T-helper 2 cell treated with Interferon-gamma antibody and Interleukin-4, amounts not matched to agents 5 μg/mL and 100 μg/mL, for 36 hours (primary cell): Measurements from ENCODE around the gene CAMTA1.

Experiments
- DNase-seq: peaks from one replicate; pipeline ENCODE4 v3.0.0; 2021; ENCODE audit warnings: low spot score
- H3K27ac Mint-ChIP-seq: one replicate; pipeline ENCODE4 v1.8.0; 2021; ENCODE audit warnings: mild to moderate bottlenecking, mixed read lengths
- H3K27me3 Mint-ChIP-seq: one replicate; pipeline ENCODE4 v1.8.0; 2021; ENCODE audit warnings: low read depth, mixed read lengths
- H3K36me3 Mint-ChIP-seq: one replicate; pipeline ENCODE4 v1.8.0; 2021; ENCODE audit warnings: low read depth, mixed read lengths
- H3K4me1 Mint-ChIP-seq: one replicate; pipeline ENCODE4 v1.8.0; 2021; ENCODE audit warnings: low read depth, mixed read lengths
- H3K4me3 Mint-ChIP-seq: one replicate; pipeline ENCODE4 v1.8.0; 2022; ENCODE audit warnings: mild to moderate bottlenecking, moderate library complexity, mixed read lengths
- H3K9me3 Mint-ChIP-seq: one replicate; pipeline ENCODE4 v1.8.0; 2021; ENCODE audit warnings: mixed read lengths

The CAMTA1 gene

DNA sequence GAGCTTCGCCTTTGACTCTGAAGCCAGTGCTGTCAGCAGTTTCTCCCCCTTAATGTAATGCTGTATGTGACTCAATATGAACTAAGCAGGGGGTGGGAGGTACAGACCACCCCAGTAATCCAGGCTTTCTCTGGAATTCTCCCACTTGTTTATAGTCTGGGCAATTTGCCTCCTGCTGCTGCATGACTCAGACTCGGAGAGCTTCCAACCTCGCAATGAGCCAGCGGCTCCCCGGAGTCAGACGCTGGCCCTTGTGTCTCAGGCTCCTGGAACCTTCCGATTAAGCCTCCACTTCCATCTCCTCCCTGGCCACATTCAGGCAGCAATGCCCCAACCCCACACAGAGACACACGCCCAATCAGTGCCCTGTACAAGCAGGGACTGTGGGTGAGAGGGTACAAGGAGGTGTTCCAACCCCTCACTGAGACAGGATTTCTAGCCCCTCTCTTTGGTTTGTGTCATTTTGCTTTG, 514.1 kb downstream of the CAMTA1 start:
- Mint-ChIP-seq H3K4me1 (no peaks in the 10 kb centered on the region), H3K27me3 (peaks cover 6% of the 10 kb centered on the region), H3K9me3 (no peaks in the 10 kb centered on the region), H3K27ac (no peak overlapping the region), H3K36me3 (no peaks in the 10 kb centered on the region), H3K4me3 (no peak overlapping the region)
- no peak for DNase-seq

- Mint-ChIP-seq H3K4me3 (no peak overlapping the region), H3K27ac (no peak overlapping the region), H3K9me3 (no peaks in the 10 kb centered on the region), H3K36me3 (no peaks in the 10 kb centered on the region), H3K27me3 (peaks cover 6% of the 10 kb centered on the region), H3K4me1 (no peaks in the 10 kb centered on the region)
- no peak for DNase-seq
Measured at GRCh38 chr1:7299994-7300393, 514.7 kb downstream of the CAMTA1 start.

DNA sequence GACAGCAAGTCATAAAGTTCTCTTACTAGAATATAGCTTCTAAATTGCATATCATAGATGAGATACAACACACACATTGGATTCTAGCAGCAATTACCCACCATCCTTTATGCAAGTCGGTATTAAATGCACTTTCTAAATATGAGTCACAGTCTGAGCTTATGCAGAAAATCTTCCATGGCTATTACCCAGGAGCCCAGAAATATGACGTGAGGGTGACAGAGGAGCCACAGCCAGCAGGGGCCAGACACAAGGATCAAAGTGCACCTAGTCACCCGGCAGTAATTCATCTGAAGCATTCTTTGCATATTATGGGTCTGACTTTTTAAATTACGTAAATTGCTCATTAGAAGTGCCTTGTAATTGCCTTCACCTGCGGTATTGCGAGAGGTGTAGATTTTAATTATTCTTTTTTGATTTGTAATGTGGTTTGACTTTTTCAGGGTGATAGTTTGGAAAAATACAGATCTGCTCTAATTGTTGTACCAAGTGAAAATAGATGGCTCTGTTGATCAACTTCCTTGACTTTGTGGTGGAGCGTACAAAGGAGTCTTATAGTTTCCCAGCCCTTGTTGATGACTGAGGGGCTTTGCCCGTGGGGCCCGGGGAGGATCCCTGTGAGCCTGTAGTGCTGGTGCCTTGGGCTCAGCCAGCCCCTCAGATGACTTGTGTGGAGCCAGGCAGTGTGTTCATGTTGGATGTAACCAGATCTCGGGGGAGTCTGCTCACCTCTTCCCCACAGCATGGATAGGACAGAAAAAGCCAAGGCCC, 515.8 kb downstream of the CAMTA1 start:
- Mint-ChIP-seq H3K9me3 (no peaks in the 10 kb centered on the region), H3K4me3 (no peak overlapping the region), H3K36me3 (no peaks in the 10 kb centered on the region), H3K27me3 (peaks cover 6% of the 10 kb centered on the region), H3K4me1 (no peaks in the 10 kb centered on the region), H3K27ac (no peak overlapping the region)
- DNase-seq: no peak

DNA sequence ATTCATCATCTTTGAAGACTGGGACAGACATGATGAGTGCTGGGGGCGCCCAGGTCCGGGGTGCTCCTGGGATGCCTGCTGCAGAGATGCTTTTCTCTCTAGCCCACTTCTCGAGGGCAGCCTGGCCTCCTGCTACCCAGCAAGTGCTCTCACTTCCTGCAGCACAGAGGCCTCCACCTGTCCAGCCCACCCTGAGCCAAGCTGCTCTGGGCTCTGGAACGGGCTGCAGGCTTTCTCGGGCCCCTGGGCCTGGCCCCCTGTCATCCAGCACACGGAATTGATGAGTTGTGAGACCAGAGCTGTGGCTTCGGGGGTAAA, 516.4 kb downstream of the CAMTA1 start:
- no peak overlapping the region for H3K27ac Mint-ChIP-seq
- H3K4me1 Mint-ChIP-seq: no peaks in the 10 kb centered on the region
- peaks cover 4% of the 10 kb centered on the region for H3K27me3 Mint-ChIP-seq
- H3K9me3 Mint-ChIP-seq: no peaks in the 10 kb centered on the region
- no peaks in the 10 kb centered on the region for H3K36me3 Mint-ChIP-seq
- DNase-seq: no peak
- H3K4me3 Mint-ChIP-seq: no peak overlapping the region

GRCh38 chr1:7302126-7302525, 516.9 kb downstream of the CAMTA1 start:
- Mint-ChIP-seq H3K27me3 (peaks cover 4% of the 10 kb centered on the region), H3K36me3 (no peaks in the 10 kb centered on the region), H3K4me1 (no peaks in the 10 kb centered on the region), H3K27ac (no peak overlapping the region), H3K4me3 (no peak overlapping the region), H3K9me3 (no peaks in the 10 kb centered on the region)
- DNase-seq: no peak

DNA sequence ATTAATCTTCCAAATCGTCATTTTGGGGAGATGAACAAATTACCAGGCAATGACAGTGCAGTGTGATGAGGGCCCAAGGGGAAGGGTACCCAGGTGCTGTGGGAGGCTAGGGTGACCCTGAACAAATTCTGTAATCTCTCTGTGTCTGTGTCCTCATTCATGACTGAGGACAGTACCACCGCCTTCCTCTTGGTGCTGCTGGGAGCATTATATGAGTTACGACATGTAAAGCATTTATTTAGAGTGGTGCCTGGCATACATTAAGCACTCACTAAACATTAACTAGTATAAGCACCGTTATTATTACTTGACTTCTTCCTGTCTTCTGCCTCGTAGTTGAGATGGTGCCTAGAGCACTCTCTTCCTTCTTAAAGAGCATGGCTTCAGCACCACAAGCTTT, 517.6 kb downstream of the CAMTA1 start:
- H3K4me3 Mint-ChIP-seq: no peak overlapping the region

DNA sequence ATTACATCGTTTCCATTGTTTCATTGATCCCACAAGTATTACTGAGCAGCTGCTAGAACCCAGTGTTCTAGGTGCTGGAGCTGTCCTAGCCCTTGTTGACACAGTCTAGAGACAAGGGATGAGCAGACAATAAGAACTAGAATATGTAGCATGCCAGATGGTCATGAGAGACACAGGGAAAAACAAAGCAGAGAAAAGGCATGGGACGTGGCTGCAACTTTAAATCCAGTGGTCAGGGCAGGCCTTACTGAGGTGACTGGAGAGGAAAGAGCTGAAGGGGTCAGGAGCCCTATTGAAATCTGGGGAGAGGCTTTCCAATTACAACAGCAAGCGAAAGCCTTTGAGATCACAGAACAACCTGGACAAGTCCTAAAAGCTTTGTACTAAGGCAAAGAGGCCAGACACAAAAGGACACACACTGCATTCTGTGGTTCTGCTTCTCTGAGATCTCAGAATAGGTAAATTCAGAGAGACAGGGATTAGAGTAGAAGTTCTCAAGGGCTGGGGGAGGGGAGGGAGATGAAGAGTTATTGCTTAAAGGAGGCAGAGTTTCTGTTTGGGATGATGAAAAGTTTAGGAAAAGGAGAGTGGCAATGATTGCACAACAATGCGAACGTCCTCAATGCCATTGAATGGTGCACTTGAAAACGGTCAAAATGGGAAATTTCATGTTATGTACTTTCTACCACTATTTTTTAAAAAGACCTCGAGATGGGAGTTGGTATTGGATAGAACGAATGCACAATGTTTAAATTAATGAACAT, 518.5 kb downstream of the CAMTA1 start:
- Mint-ChIP-seq H3K27me3 (peaks cover 4% of the 10 kb centered on the region), H3K4me1 (no peaks in the 10 kb centered on the region), H3K27ac (no peak overlapping the region), H3K4me3 (no peak overlapping the region), H3K9me3 (no peaks in the 10 kb centered on the region), H3K36me3 (no peaks in the 10 kb centered on the region)
- no peak for DNase-seq

More for the DNA sequence above, 517.6 kb downstream of the CAMTA1 start:
- H3K4me1 Mint-ChIP-seq: no peaks in the 10 kb centered on the region
- H3K36me3 Mint-ChIP-seq: no peaks in the 10 kb centered on the region
- no peaks in the 10 kb centered on the region for H3K9me3 Mint-ChIP-seq
- peaks cover 4% of the 10 kb centered on the region for H3K27me3 Mint-ChIP-seq
- DNase-seq: no peak
- H3K27ac Mint-ChIP-seq: no peak overlapping the region

DNA sequence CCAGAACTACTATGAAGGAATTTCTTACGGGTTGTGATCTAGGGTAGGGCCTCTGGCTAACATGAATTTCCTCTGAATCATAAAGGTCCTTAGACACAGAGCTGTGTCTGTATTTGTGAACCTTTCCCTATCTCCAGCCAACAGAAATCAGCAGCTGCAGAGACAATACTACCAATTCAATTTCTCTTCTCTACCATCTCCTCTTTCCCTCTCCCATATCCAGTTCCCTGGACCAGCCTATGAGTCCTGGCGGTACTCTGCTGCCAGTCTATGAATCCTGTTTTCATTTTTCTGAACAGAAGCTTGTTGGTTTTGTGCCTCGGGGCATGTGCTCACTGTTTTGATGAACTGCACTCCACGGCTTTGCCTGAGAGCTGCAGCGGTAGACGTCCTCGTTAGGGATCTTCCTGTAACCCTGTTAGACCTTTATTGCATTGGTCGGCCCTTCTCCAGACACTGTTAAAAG, 527.9 kb downstream of the CAMTA1 start:
- DNase-seq: no peak
- Mint-ChIP-seq H3K4me3 (no peak overlapping the region), H3K9me3 (no peaks in the 10 kb centered on the region), H3K36me3 (no peaks in the 10 kb centered on the region), H3K27ac (no peak overlapping the region), H3K4me1 (no peaks in the 10 kb centered on the region), H3K27me3 (peaks cover 3% of the 10 kb centered on the region)

DNA sequence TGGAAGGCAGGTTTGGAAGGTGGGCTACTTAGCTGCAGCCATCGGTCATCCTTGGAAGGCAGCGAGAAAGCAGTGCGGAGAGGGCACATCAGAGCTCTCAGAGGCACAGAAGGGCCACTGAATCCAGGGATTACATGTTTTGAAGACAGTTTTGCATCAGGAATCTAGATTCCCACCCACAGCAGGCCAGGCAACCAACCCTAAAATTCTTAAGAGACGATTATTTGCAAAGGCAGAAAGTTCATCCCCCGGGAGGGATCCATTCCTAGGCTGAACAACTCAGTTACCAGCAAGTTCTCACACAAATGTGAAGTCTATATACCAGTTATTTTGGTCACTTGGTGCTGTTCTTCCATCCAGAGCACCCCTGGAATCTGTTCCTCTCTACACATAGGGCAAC, 528.6 kb downstream of the CAMTA1 start:
- DNase-seq: no peak
- peaks cover 3% of the 10 kb centered on the region for H3K27me3 Mint-ChIP-seq
- no peaks in the 10 kb centered on the region for H3K9me3 Mint-ChIP-seq
- H3K27ac Mint-ChIP-seq: no peak overlapping the region
- no peaks in the 10 kb centered on the region for H3K36me3 Mint-ChIP-seq
- H3K4me1 Mint-ChIP-seq: no peaks in the 10 kb centered on the region
- H3K4me3 Mint-ChIP-seq: no peak overlapping the region

DNA sequence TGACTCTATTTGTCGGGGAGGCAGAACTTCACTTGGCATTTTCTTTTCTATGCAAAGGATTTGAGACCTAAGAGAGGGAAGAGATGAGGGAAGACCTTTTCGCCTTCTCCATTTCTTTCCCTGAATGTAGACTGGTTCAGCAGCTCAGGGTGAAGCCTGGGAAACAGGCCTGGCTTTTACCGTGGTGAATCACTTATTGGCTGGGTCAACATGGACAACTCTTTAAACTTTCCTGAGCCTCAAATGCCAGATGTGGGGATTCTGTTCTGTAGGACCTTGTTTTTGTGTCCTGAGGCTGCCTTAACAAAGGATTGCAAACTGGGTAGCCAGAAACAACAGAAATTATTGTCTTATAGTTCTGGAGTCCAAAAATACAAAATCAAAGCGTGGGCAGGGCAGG, 530.1 kb downstream of the CAMTA1 start:
- Mint-ChIP-seq H3K4me3 (no peak overlapping the region), H3K36me3 (no peaks in the 10 kb centered on the region), H3K4me1 (no peaks in the 10 kb centered on the region), H3K9me3 (no peaks in the 10 kb centered on the region), H3K27me3 (peaks cover 3% of the 10 kb centered on the region), H3K27ac (no peak overlapping the region)
- no peak for DNase-seq

DNA sequence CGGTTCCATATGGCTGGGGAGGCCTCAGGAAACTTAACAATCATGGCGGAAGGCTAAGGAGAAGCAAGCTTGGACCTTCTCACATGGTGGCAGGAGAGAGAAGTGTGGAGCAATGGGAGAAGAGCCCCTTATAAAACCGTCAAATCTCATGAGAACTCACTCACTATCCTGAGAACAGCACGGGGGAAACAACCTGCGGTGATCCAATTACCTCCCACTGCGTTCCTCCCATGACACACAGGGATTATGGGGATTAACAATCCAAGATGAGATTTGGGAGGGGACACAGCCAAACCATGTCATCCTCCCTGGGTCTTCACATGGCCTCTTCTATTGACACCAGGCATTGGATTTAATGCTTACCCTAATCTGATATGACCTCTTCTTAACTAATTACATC, 530.7 kb downstream of the CAMTA1 start:
- no peaks in the 10 kb centered on the region for H3K9me3 Mint-ChIP-seq
- no peak overlapping the region for H3K27ac Mint-ChIP-seq
- no peaks in the 10 kb centered on the region for H3K4me1 Mint-ChIP-seq
- H3K27me3 Mint-ChIP-seq: peaks cover 3% of the 10 kb centered on the region
- no peak overlapping the region for H3K4me3 Mint-ChIP-seq
- DNase-seq: no peak
- no peaks in the 10 kb centered on the region for H3K36me3 Mint-ChIP-seq

DNA sequence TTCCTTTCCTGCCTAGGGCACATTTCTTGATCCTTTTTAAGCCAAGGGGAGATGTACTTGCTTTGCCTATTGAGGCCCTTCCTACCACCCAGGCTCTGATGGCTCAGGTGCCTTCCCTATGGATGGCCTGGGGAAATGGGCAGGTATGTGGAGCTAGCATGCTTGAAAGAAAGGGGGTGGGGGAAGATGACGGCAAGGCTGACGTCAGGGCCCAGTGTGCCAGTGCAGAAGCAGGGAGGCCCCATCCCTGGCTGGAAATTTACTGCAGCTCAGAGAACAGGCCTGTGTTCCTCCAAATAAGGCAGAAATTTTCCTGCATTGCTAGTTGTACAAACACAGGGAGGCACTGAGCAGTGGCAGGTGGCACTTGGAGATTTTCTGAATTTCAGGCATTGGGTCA, 532.6 kb downstream of the CAMTA1 start:
- DNase-seq: no peak
- H3K4me1 Mint-ChIP-seq: no peaks in the 10 kb centered on the region

DNA sequence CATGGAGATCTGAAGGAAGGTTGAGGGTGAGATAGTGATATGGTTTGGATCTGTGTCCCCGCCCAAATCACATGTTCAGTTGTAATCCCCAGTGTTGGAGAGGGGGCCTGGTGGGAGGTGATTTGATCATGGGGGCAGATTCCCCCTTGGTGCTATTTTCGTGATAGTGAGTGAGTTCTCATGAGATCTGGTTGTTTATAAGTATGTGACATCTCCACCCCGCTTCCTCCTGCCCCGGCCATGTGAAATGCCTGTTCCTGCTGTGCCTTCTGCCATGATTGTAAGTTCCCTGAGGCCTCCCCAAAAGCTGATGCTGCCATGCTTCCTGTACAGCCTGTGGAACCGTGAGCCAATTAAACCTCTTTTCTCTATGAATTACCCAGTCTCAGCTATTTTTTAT, 533.9 kb downstream of the CAMTA1 start:
- no peak overlapping the region for H3K27ac Mint-ChIP-seq
- no peaks in the 10 kb centered on the region for H3K36me3 Mint-ChIP-seq
- H3K4me1 Mint-ChIP-seq: no peaks in the 10 kb centered on the region
- no peaks in the 10 kb centered on the region for H3K9me3 Mint-ChIP-seq
- H3K27me3 Mint-ChIP-seq: peaks cover 6% of the 10 kb centered on the region
- DNase-seq: no peak
- no peak overlapping the region for H3K4me3 Mint-ChIP-seq

More for the DNA sequence above, 532.6 kb downstream of the CAMTA1 start:
- Mint-ChIP-seq H3K4me3 (no peak overlapping the region), H3K36me3 (no peaks in the 10 kb centered on the region), H3K27ac (no peak overlapping the region), H3K9me3 (no peaks in the 10 kb centered on the region), H3K27me3 (peaks cover 3% of the 10 kb centered on the region)

DNA sequence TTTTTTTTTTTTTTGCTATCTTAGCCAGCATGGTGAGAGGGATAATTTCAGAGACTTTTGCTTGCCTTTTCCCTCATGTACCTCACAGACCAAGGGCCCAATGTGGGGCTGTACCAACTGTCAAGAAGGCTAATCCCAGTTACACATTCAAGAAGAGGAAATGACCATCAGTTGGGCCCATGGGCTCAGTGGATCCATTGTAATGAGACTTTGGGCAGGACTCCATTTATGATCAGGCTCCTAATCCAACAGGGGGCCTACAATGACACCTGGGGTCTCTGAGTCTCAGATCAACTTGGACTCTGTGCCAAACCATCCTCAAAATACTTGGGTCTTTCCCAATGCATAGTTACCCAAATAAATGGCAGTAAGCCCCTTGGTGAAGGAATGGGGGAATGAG, 535.4 kb downstream of the CAMTA1 start:
- DNase-seq: no peak
- H3K36me3 Mint-ChIP-seq: no peaks in the 10 kb centered on the region
- H3K9me3 Mint-ChIP-seq: no peaks in the 10 kb centered on the region
- H3K27ac Mint-ChIP-seq: no peak overlapping the region
- H3K4me1 Mint-ChIP-seq: no peaks in the 10 kb centered on the region
- H3K4me3 Mint-ChIP-seq: no peak overlapping the region
- peaks cover 6% of the 10 kb centered on the region for H3K27me3 Mint-ChIP-seq
